ENCODE data around the gene SIKE1. TPM values are rescaled to one million over a fixed set of nuclear protein-coding genes. Genes with fewer than 3 reads are reported as not detected.
"Not testable (repeated sequence)": the region's sequence is repeated elsewhere in the genome, so short reads cannot be mapped to it uniquely, and the experiment has no call there.

Gene SIKE1
- total RNA-seq, 1 donor from 2014 or later: 55.0 TPM

DNA sequence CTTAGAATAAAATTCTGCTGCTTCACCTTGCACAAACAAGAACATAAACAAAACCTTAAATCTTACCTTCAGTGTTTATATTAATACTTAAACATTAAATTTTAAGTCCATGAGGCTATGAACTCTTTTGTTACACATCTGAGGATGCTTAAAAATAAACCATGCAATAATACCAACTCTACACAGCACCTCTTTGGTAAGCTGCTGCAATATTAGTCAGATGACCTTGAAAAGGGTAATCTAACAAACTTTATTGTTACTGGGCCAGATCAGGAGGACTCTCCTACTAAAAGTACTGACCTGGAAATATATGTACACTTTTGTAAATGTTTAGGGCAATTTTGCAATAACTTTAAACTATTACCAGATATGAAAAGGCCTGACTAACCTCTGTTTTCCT lies 763 bp downstream of the SIKE1 start:
- Mint-ChIP-seq H3K9me3 (ENCODE audit: low read depth) (peaks cover 3% of the 10 kb centered on the region), H3K4me1 (ENCODE audit: low read depth) (peaks cover 28% of the 10 kb centered on the region), H3K36me3 (ENCODE audit: low read depth) (peaks cover 5% of the 10 kb centered on the region), H3K27me3 (ENCODE audit: low read depth) (peaks cover 8% of the 10 kb centered on the region), H3K4me3 (ENCODE audit: unreplicated experiment) (peak overlapping the region; percentile 99), H3K27ac (ENCODE audit: unreplicated experiment) (peak overlapping the region; percentile 97)
- TF ChIP-seq, protein P1, sequence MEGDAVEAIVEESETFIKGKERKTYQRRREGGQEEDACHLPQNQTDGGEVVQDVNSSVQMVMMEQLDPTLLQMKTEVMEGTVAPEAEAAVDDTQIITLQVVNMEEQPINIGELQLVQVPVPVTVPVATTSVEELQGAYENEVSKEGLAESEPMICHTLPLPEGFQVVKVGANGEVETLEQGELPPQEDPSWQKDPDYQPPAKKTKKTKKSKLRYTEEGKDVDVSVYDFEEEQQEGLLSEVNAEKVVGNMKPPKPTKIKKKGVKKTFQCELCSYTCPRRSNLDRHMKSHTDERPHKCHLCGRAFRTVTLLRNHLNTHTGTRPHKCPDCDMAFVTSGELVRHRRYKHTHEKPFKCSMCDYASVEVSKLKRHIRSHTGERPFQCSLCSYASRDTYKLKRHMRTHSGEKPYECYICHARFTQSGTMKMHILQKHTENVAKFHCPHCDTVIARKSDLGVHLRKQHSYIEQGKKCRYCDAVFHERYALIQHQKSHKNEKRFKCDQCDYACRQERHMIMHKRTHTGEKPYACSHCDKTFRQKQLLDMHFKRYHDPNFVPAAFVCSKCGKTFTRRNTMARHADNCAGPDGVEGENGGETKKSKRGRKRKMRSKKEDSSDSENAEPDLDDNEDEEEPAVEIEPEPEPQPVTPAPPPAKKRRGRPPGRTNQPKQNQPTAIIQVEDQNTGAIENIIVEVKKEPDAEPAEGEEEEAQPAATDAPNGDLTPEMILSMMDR (IDR thresholded peaks at IDR 0.05): no peak
- no peak for DNase-seq (ENCODE audit: low spot score)

DNA sequence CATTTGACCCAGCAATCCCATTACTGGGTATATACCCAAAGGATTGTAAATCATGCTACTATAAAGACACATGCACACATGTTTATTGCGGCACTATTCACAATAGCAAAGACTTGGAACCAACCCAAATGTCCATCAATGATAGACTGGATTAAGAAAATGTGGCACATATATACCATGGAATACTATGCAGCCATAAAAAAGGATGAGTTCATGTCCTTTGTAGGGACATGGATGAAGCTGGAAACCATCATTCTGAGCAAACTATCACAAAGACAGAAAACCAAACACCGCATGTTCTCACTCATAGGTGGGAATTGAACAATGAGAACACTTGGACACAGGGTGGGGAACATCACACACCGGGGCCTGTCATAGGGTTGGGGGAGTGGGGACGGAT lies 3.8 kb downstream of the SIKE1 start:
- not testable (repeated sequence) for H3K4me3 Mint-ChIP-seq (ENCODE audit: unreplicated experiment); H3K9me3 Mint-ChIP-seq (ENCODE audit: low read depth); H3K36me3 Mint-ChIP-seq (ENCODE audit: low read depth); H3K27ac Mint-ChIP-seq (ENCODE audit: unreplicated experiment); DNase-seq (ENCODE audit: low spot score); H3K27me3 Mint-ChIP-seq (ENCODE audit: low read depth)
- peaks cover 28% of the 10 kb centered on the region for H3K4me1 Mint-ChIP-seq (ENCODE audit: low read depth)

DNA sequence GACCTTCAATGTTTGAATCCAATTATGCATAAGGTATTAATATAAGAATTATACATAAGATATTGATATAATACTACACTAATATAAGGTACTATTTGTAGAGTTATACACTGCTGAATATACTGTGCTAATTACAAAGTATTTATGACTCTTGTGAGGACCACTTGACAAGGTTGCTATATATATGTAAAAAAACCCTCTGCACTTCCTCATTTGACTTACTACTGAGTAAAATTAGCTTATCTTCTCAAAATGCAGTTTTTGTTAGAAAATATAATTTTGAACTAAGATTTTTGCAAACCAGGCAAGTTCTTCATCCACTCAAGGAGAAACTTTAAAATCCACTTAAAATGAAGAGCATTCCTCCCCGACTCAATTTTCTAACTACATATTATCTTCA lies 8.5 kb downstream of the SIKE1 start:
- Mint-ChIP-seq H3K27ac (ENCODE audit: unreplicated experiment) (no peak overlapping the region), H3K4me3 (ENCODE audit: unreplicated experiment) (no peak overlapping the region), H3K27me3 (ENCODE audit: low read depth) (no peaks in the 10 kb centered on the region), H3K36me3 (ENCODE audit: low read depth) (peaks cover 9% of the 10 kb centered on the region), H3K4me1 (ENCODE audit: low read depth) (no peaks in the 10 kb centered on the region), H3K9me3 (ENCODE audit: low read depth) (no peaks in the 10 kb centered on the region)
- TF ChIP-seq, protein P1 (IDR thresholded peaks at IDR 0.05): no peak
- DNase-seq (ENCODE audit: low spot score): no peak

DNA sequence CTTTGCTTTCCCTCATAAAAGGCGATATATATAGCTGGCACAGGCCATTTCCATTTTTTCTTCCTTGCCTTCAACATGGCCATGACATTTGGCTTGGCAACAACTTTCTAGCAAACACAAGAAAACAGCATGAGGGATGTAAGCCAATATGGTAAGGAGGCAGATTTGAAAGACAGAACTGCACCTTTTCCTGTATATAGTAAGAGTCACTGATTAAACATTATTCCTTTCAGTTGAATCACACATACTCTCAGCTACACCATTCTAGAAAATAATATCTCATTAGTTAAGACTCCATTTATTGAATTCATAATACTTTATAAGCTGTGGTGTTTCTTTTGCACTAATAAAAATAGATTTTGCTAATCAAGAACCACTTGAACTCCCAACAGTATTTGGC lies 9.5 kb downstream of the SIKE1 start:
- peaks cover 7% of the 10 kb centered on the region for H3K36me3 Mint-ChIP-seq (ENCODE audit: low read depth)
- H3K27ac Mint-ChIP-seq (ENCODE audit: unreplicated experiment): no peak overlapping the region
- no peak for DNase-seq (ENCODE audit: low spot score)
- no peaks in the 10 kb centered on the region for H3K4me1 Mint-ChIP-seq (ENCODE audit: low read depth)
- no peaks in the 10 kb centered on the region for H3K9me3 Mint-ChIP-seq (ENCODE audit: low read depth)
- TF ChIP-seq, protein P1 (IDR thresholded peaks at IDR 0.05): no peak
- no peak overlapping the region for H3K4me3 Mint-ChIP-seq (ENCODE audit: unreplicated experiment)
- no peaks in the 10 kb centered on the region for H3K27me3 Mint-ChIP-seq (ENCODE audit: low read depth)

DNA sequence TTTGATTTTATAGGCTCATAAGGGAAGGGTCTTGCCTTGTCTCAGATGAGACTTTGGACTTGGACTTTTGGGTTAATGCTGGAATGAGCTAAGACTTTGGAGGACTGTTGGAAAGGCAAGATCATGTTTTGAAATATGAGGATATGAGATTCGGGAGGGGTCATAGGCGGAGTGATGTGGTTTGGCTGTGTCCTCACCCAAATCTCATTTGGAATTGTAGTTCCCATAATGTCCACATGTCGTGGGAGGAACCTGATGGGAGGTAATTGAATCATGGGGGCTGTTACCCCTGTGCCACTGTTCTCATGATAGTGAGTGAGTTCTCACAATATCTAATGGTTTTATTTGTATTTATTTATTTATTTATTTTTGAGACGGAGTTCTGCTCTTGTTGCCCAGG lies 15.8 kb downstream of the SIKE1 start:
- Mint-ChIP-seq H3K9me3 (ENCODE audit: low read depth) (peaks cover 7% of the 10 kb centered on the region), H3K27ac (ENCODE audit: unreplicated experiment) (no peak overlapping the region), H3K36me3 (ENCODE audit: low read depth) (peaks cover 9% of the 10 kb centered on the region), H3K27me3 (ENCODE audit: low read depth) (no peaks in the 10 kb centered on the region), H3K4me3 (ENCODE audit: unreplicated experiment) (no peak overlapping the region), H3K4me1 (ENCODE audit: low read depth) (no peaks in the 10 kb centered on the region)
- no peak for DNase-seq (ENCODE audit: low spot score)
- TF ChIP-seq, protein P1 (IDR thresholded peaks at IDR 0.05): peak; percentile 38

DNA sequence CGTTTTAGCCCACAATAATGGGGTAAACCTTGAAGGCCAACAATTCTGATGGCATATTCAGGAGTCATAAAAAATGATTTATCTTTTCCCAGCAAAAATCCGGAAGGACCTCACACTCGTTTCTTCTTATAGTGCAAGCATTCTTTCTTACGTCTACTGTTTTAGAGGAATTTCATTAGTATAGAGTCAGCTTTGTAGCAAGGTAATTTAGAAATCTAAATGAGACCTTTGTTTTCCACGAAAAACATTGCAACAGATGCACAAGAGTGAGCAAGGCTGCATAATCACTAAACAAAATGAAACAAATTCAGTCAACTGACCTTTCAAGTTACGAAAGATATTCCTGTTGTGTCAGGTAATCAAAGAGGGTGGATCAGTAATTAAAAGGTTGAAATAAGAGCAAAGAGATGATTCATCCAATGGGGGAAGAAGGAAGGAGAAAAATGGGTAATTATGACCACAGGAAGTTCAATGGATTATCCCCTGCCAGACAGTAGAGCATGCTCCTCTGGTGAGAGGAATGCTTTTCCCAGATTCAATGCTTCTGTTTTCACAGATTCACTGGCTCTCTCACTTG lies 22.1 kb downstream of the SIKE1 start:
- TF ChIP-seq, protein P1 (IDR thresholded peaks at IDR 0.05): peak; percentile 44
- peaks cover 43% of the 10 kb centered on the region for H3K4me1 Mint-ChIP-seq (ENCODE audit: low read depth)
- H3K4me3 Mint-ChIP-seq (ENCODE audit: unreplicated experiment): peak overlapping the region; percentile 91
- peaks cover 6% of the 10 kb centered on the region for H3K9me3 Mint-ChIP-seq (ENCODE audit: low read depth)
- no peak for DNase-seq (ENCODE audit: low spot score)
- H3K27me3 Mint-ChIP-seq (ENCODE audit: low read depth): no peaks in the 10 kb centered on the region
- peak overlapping the region; percentile 100 for H3K27ac Mint-ChIP-seq (ENCODE audit: unreplicated experiment)
- H3K36me3 Mint-ChIP-seq (ENCODE audit: low read depth): peaks cover 7% of the 10 kb centered on the region

Data from chondrocyte (in vitro differentiated cells).